ENCODE data around the gene DTX1.

GRCh38 chr12:113142173-113142885 is 85.8 kb downstream of the DTX1 start:
- TF ChIP-seq CTCF (IDR thresholded peaks at IDR 0.05 in 4 of 5, conservative IDR thresholded peaks at IDR 0.05 in 1 of 5) (no peak), POLR2A (IDR thresholded peaks at IDR 0.05) (no peak)
